ENCODE results near the gene GNAL. TPM values are rescaled to one million over a fixed set of nuclear protein-coding genes. Genes with fewer than 3 reads are reported as not detected.

The GNAL gene
- total RNA-seq, 1 experiment from 2014 or later: 0.61 TPM

- no peak for DNase-seq
- Mint-ChIP-seq H3K4me3 (ENCODE audit: low read depth, unreplicated experiment) (no peak overlapping the region), H3K9me3 (ENCODE audit: low read depth, unreplicated experiment) (no peaks in the 10 kb centered on the region), H3K27me3 (ENCODE audit: unreplicated experiment) (peaks cover 52% of the 10 kb centered on the region), H3K36me3 (ENCODE audit: insufficient read depth, unreplicated experiment) (no peaks in the 10 kb centered on the region), H3K27ac (ENCODE audit: unreplicated experiment) (no peak overlapping the region), H3K4me1 (ENCODE audit: low read depth, unreplicated experiment) (no peaks in the 10 kb centered on the region)
- intact Hi-C loops (cut with micrococcal nuclease; ENCODE audit: unreplicated experiment): no loop called here
- no peak for TF ChIP-seq CTCF (IDR thresholded peaks at IDR 0.05; ENCODE audit: unreplicated experiment)
- no TSS peak for BruUV-seq (replicated peaks)
- CTCF ChIA-PET: interaction anchor here (0.6 kb wide), 1 partner anchor 112 kb away, joined by 4 read pairs; no protein-coding TSS in a partner anchor
Observed at GRCh38 chr18:11783716-11784331, 94.8 kb downstream of the GNAL start.

GRCh38 chr18:11784674-11785304, 95.7 kb downstream of the GNAL start:
- Mint-ChIP-seq H3K4me3 (ENCODE audit: low read depth, unreplicated experiment) (no peak overlapping the region), H3K27me3 (ENCODE audit: unreplicated experiment) (peaks cover 42% of the 10 kb centered on the region), H3K4me1 (ENCODE audit: low read depth, unreplicated experiment) (no peaks in the 10 kb centered on the region), H3K9me3 (ENCODE audit: low read depth, unreplicated experiment) (no peaks in the 10 kb centered on the region), H3K36me3 (ENCODE audit: insufficient read depth, unreplicated experiment) (no peaks in the 10 kb centered on the region), H3K27ac (ENCODE audit: unreplicated experiment) (no peak overlapping the region)
- BruUV-seq (replicated peaks): no TSS peak
- intact Hi-C loops (cut with micrococcal nuclease; ENCODE audit: unreplicated experiment): no loop called here
- no peak for TF ChIP-seq CTCF (IDR thresholded peaks at IDR 0.05; ENCODE audit: unreplicated experiment)
- CTCF ChIA-PET: no interaction called here
- DNase-seq: no peak

- CTCF ChIA-PET: no interaction called here
- H3K27me3 Mint-ChIP-seq (ENCODE audit: unreplicated experiment): peaks cover 39% of the 10 kb centered on the region
- H3K9me3 Mint-ChIP-seq (ENCODE audit: low read depth, unreplicated experiment): no peaks in the 10 kb centered on the region
- TF ChIP-seq CTCF (IDR thresholded peaks at IDR 0.05; ENCODE audit: unreplicated experiment): no peak
- intact Hi-C loops (cut with micrococcal nuclease; ENCODE audit: unreplicated experiment): no loop called here
- no peak for DNase-seq
- H3K36me3 Mint-ChIP-seq (ENCODE audit: insufficient read depth, unreplicated experiment): no peaks in the 10 kb centered on the region
- no peak overlapping the region for H3K27ac Mint-ChIP-seq (ENCODE audit: unreplicated experiment)
- no TSS peak for BruUV-seq (replicated peaks)
- H3K4me3 Mint-ChIP-seq (ENCODE audit: low read depth, unreplicated experiment): no peak overlapping the region
- no peaks in the 10 kb centered on the region for H3K4me1 Mint-ChIP-seq (ENCODE audit: low read depth, unreplicated experiment)
Observed at GRCh38 chr18:11785444-11786055, 96.5 kb downstream of the GNAL start.

- Mint-ChIP-seq H3K4me1 (ENCODE audit: low read depth, unreplicated experiment) (no peaks in the 10 kb centered on the region), H3K36me3 (ENCODE audit: insufficient read depth, unreplicated experiment) (no peaks in the 10 kb centered on the region), H3K4me3 (ENCODE audit: low read depth, unreplicated experiment) (no peak overlapping the region), H3K9me3 (ENCODE audit: low read depth, unreplicated experiment) (no peaks in the 10 kb centered on the region), H3K27ac (ENCODE audit: unreplicated experiment) (no peak overlapping the region), H3K27me3 (ENCODE audit: unreplicated experiment) (peaks cover 27% of the 10 kb centered on the region)
- intact Hi-C loops (cut with micrococcal nuclease; ENCODE audit: unreplicated experiment): no loop called here
- CTCF ChIA-PET: no interaction called here
- no TSS peak for BruUV-seq (replicated peaks)
- TF ChIP-seq CTCF (IDR thresholded peaks at IDR 0.05; ENCODE audit: unreplicated experiment): no peak
- DNase-seq: no peak
Observed at GRCh38 chr18:11789716-11790510, 100.8 kb downstream of the GNAL start.
